Prostate gland (tissue), 2 donors: ENCODE measurements around the gene VOPP1.

Source experiments
- POLR2AphosphoS5 ChIP-seq: sonication (generic); formaldehyde crosslinking; IDR thresholded peaks from one replicate; pipeline ENCODE4 v1.6.1; 2017; ENCODE audit warnings: antibody characterized with exemption
- TF ChIP-seq, protein P1 (sequence below), 4 experiments: fragments of 200-600 bp in 2 of 4; fragments of 450-650 bp in 2 of 4; sonication (generic) in 2 of 4; IDR thresholded peaks; 1 replicate in 3 of 4; 2 replicates in 1 of 4; pipeline ENCODE4 v1.5.1; 2016 to 2019; ENCODE audit warnings: antibody characterized with exemption in 4 of 4, mild to moderate bottlenecking in 2 of 4, moderate library complexity in 2 of 4

DNA sequence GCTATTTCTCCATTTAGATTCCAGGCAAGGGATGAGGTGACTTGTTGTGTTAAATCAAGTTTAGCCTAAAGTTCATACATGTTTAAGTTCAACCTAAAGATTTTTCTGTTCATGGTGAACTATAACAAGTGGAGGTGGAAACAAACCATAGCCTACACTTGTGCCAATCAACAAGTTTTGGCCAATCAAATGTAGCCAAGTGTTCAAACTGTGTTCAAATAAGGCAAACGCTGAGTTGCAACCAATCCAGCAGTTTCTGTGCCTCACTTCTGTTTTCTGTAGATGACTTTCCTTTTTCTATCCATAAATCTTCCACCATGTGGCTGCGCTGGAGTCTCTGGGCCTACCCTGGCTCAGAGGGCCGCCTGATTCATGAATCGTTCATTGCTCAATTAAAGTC lies 4.5 kb upstream of the VOPP1 start:
- TF ChIP-seq, protein P1, sequence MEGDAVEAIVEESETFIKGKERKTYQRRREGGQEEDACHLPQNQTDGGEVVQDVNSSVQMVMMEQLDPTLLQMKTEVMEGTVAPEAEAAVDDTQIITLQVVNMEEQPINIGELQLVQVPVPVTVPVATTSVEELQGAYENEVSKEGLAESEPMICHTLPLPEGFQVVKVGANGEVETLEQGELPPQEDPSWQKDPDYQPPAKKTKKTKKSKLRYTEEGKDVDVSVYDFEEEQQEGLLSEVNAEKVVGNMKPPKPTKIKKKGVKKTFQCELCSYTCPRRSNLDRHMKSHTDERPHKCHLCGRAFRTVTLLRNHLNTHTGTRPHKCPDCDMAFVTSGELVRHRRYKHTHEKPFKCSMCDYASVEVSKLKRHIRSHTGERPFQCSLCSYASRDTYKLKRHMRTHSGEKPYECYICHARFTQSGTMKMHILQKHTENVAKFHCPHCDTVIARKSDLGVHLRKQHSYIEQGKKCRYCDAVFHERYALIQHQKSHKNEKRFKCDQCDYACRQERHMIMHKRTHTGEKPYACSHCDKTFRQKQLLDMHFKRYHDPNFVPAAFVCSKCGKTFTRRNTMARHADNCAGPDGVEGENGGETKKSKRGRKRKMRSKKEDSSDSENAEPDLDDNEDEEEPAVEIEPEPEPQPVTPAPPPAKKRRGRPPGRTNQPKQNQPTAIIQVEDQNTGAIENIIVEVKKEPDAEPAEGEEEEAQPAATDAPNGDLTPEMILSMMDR (IDR thresholded peaks at IDR 0.05), result no peak
- no peak for TF ChIP-seq POLR2AphosphoS5
